HCT116 (cell line): ENCODE measurements around the gene SORT1. TPM values are rescaled to one million over a fixed set of nuclear protein-coding genes. Genes with fewer than 3 reads are reported as not detected.

Experiments used
- ATAC-seq: fragments of 200-7000 bp; cut with Tn5 transposase; 2 replicates; pipeline ENCODE4 v1.9.1; 2020; ENCODE audit warnings: mild to moderate bottlenecking, moderate library complexity
- BruUV-seq: library from RNA; stranded (reverse); fragments of 400-500 nt; replicated peaks from 2 replicates; lab custom pipeline; 2021; lab: Mats Ljungman, UMichigan
- CTCF ChIA-PET: fragments of 300-600 bp; sonication (Branson Sonifier 250); formaldehyde crosslinking; loops from one replicate; lab custom pipeline; 2021; ENCODE audit warnings: antibody characterized with exemption; lab: Charles Lee
- POLR2A ChIA-PET: fragments of 300-600, 350-600 bp; sonication (Branson Sonifier 250); formaldehyde crosslinking; loops from one replicate; lab custom pipeline; 2021; ENCODE audit warnings: antibody characterized with exemption; lab: Charles Lee
- RAD21 ChIA-PET, 2 experiments: fragments of 300-600 bp; sonication (Branson Sonifier 250); formaldehyde crosslinking; loops; one replicate each; lab custom pipeline; 2023; ENCODE audit warnings: low total read pairs in 2 of 2; ENCODE audit not compliant: uncharacterized antibody in 2 of 2, unreplicated experiment in 2 of 2, low non-redundant PET in 1 of 2; lab: Charles Lee
- DNase-seq: peaks from one replicate; pipeline ENCODE4 v3.0.0-alpha.2; 2010; ENCODE audit warnings: low read depth, low spot score
- H2AFZ ChIP-seq: fragments of 200-600 bp; shearing (Covaris generic), sonication (generic); 2 replicates; pipeline ENCODE4 v1.6.1; 2017; ENCODE audit warnings: low read depth, mixed run types, mixed read lengths, antibody characterized with exemption, low read length; ENCODE audit not compliant: poor library complexity, severe bottlenecking
- H3K27ac ChIP-seq: 2 replicates; pipeline ENCODE4 v1.5.1; 2012; ENCODE audit warnings: low read depth, low read length
- H3K27me3 ChIP-seq: fragments of 200-600 bp; sonication (generic); 2 replicates; pipeline ENCODE4 v1.6.1; 2016; ENCODE audit warnings: mixed run types, low read length, mixed read lengths; ENCODE audit not compliant: insufficient read depth
- H3K36me3 ChIP-seq, 2 experiments: fragments of 200-500 bp in 1 of 2; fragments of 200-600 bp in 1 of 2; sonication (Bioruptor generic) in 1 of 2; sonication (generic) in 1 of 2; 2 replicates each; pipeline versions ENCODE4 v1.5.1 to v1.6.1; 2014 to 2016; ENCODE audit warnings: low read length in 2 of 2, inconsistent platforms in 1 of 2, mixed read lengths in 1 of 2, mixed run types in 1 of 2; ENCODE audit not compliant: insufficient read depth in 2 of 2, control insufficient read depth in 1 of 2
- H3K4me1 ChIP-seq, 2 experiments: fragments of 200-600 bp in 1 of 2; sonication (generic) in 1 of 2; 2 replicates each; pipeline versions ENCODE4 v1.5.1 to v1.6.1; 2012 to 2017; ENCODE audit warnings: low read length in 2 of 2, inconsistent platforms in 1 of 2, mild to moderate bottlenecking in 1 of 2, mixed read lengths in 1 of 2, mixed run types in 1 of 2, moderate library complexity in 1 of 2; ENCODE audit not compliant: insufficient read depth in 2 of 2, control insufficient read depth in 1 of 2
- H3K4me2 ChIP-seq: fragments of 200-600 bp; sonication (generic); 2 replicates; pipeline ENCODE4 v1.6.1; 2017; ENCODE audit warnings: mixed run types, low read length, mixed read lengths
- H3K4me3 ChIP-seq, 2 experiments: fragments of 200-600 bp in 1 of 2; sonication (generic) in 1 of 2; replicated peaks in 1 of 2; 2 replicates each; pipeline ENCODE4 v1.5.1; 2011 to 2016; ENCODE audit warnings: low read length in 2 of 2, control low read depth in 1 of 2, low read depth in 1 of 2, mild to moderate bottlenecking in 1 of 2, mixed read lengths in 1 of 2, mixed run types in 1 of 2
- H3K79me2 ChIP-seq: fragments of 200-600 bp; sonication (generic); 2 replicates; pipeline ENCODE4 v1.6.1; 2017; ENCODE audit warnings: mild to moderate bottlenecking, mixed run types, low read length, moderate library complexity, mixed read lengths; ENCODE audit not compliant: insufficient read depth
- H3K9ac ChIP-seq: fragments of 200-600 bp; sonication (generic); 2 replicates; pipeline ENCODE4 v1.6.1; 2016; ENCODE audit warnings: low read length, mixed read lengths
- H3K9me2 ChIP-seq: fragments of 200-600 bp; sonication (generic), shearing (Covaris generic); 2 replicates; pipeline ENCODE4 v1.6.1; 2017; ENCODE audit warnings: mixed run types, mild to moderate bottlenecking, moderate library complexity; ENCODE audit not compliant: insufficient read depth
- H3K9me3 ChIP-seq, 2 experiments: fragments of 200-500 bp in 1 of 2; fragments of 200-600 bp in 1 of 2; sonication (Bioruptor generic) in 1 of 2; sonication (generic) in 1 of 2; 2 replicates each; pipeline ENCODE4 v1.6.1; 2014 to 2017; ENCODE audit warnings: low read length in 2 of 2, mixed read lengths in 2 of 2, inconsistent platforms in 1 of 2, low read depth in 1 of 2, mild to moderate bottlenecking in 1 of 2, mixed run types in 1 of 2, moderate library complexity in 1 of 2; ENCODE audit not compliant: control insufficient read depth in 1 of 2, insufficient read depth in 1 of 2
- H4K20me1 ChIP-seq: fragments of 200-600 bp; sonication (generic), shearing (Covaris generic); 2 replicates; pipeline ENCODE4 v1.6.1; 2017; ENCODE audit warnings: mixed run types, mild to moderate bottlenecking, moderate library complexity; ENCODE audit not compliant: insufficient read depth
- CTCF ChIP-seq, 3 experiments: fragments of 200-600 bp in 1 of 3; sonication (generic) in 1 of 3; IDR thresholded peaks in 2 of 3; conservative IDR thresholded peaks in 1 of 3; 2 replicates each; pipeline ENCODE4 v1.5.1; 2012 to 2017; ENCODE audit warnings: low read depth in 2 of 3, low read length in 2 of 3, antibody characterized with exemption in 1 of 3, borderline replicate concordance in 1 of 3, control low read depth in 1 of 3, mild to moderate bottlenecking in 1 of 3, mixed read lengths in 1 of 3, mixed run types in 1 of 3, moderate library complexity in 1 of 3; ENCODE audit not compliant: insufficient read depth in 1 of 3
- EGR1 ChIP-seq: IDR thresholded peaks from 2 replicates; pipeline ENCODE4 v1.6.1; 2012; ENCODE audit warnings: low read depth
- ELF1 ChIP-seq: IDR thresholded peaks from 2 replicates; pipeline ENCODE4 v1.6.1; 2012; ENCODE audit warnings: low read depth, borderline replicate concordance
- EZH2phosphoT487 ChIP-seq: fragments of 200-600 bp; IDR thresholded peaks from 2 replicates; pipeline ENCODE4 v1.6.1; 2018; ENCODE audit warnings: antibody characterized with exemption, borderline replicate concordance
- FOSL1 ChIP-seq: IDR thresholded peaks from 2 replicates; pipeline ENCODE4 v1.6.1; 2012; ENCODE audit warnings: low read depth
- POLR2A ChIP-seq: IDR thresholded peaks from 2 replicates; pipeline ENCODE4 v1.7.0; 2011; ENCODE audit warnings: borderline replicate concordance; ENCODE audit not compliant: insufficient read depth, insufficient read length; ENCODE audit errors: extremely low read depth
- POLR2AphosphoS5 ChIP-seq: IDR thresholded peaks from 2 replicates; pipeline ENCODE4 v1.6.1; 2011; ENCODE audit warnings: mild to moderate bottlenecking, low read depth, low read length, moderate library complexity
- RAD21 ChIP-seq: IDR thresholded peaks from 2 replicates; pipeline ENCODE4 v1.6.1; 2012; ENCODE audit warnings: low read depth, mild to moderate bottlenecking
- SIN3A ChIP-seq: IDR thresholded peaks from 2 replicates; pipeline ENCODE4 v1.6.1; 2012; ENCODE audit warnings: low read depth
- SP1 ChIP-seq: IDR thresholded peaks from 2 replicates; pipeline ENCODE4 v1.6.1; 2012; ENCODE audit warnings: low read depth
- SRF ChIP-seq: IDR thresholded peaks from 2 replicates; pipeline ENCODE4 v1.6.1; 2012; ENCODE audit warnings: low read depth
- TCF7L2 ChIP-seq: IDR thresholded peaks from 2 replicates; pipeline ENCODE4 v1.7.0; 2011; ENCODE audit warnings: borderline replicate concordance, inconsistent platforms; ENCODE audit not compliant: insufficient read depth, insufficient read length; ENCODE audit errors: extremely low read depth
- YY1 ChIP-seq: IDR thresholded peaks from 2 replicates; pipeline ENCODE4 v1.6.1; 2011; ENCODE audit warnings: low read length, low read depth, moderate library complexity, mild to moderate bottlenecking; ENCODE audit not compliant: insufficient replicate concordance; ENCODE audit errors: extremely low read depth
- ZBTB33 ChIP-seq: IDR thresholded peaks from 2 replicates; pipeline ENCODE4 v1.6.1; 2011; ENCODE audit warnings: mild to moderate bottlenecking, low read length, moderate library complexity; ENCODE audit not compliant: insufficient replicate concordance; ENCODE audit errors: extremely low read depth
- intact Hi-C: fragments of 100-400 bp; cut with micrococcal nuclease; formaldehyde crosslinking; loops from 2 replicates; pipeline ENCODE4 v1.10.0; 2022
- total RNA-seq: library from RNA; stranded (reverse); gene quantifications from one replicate; pipeline ENCODE4 v1.2.1, GENCODE V29; 2021; ENCODE audit not compliant: unreplicated experiment
- TF ChIP-seq, protein P1 (sequence below): IDR thresholded peaks from 2 replicates; pipeline ENCODE4 v1.6.1; 2012; ENCODE audit warnings: low read depth
- TF ChIP-seq, protein P2 (sequence below): IDR thresholded peaks from 2 replicates; pipeline ENCODE4 v1.6.1; 2012

SORT1 gene
- total RNA-seq, 1 experiment from 2014 or later: 20.2 TPM

DNA sequence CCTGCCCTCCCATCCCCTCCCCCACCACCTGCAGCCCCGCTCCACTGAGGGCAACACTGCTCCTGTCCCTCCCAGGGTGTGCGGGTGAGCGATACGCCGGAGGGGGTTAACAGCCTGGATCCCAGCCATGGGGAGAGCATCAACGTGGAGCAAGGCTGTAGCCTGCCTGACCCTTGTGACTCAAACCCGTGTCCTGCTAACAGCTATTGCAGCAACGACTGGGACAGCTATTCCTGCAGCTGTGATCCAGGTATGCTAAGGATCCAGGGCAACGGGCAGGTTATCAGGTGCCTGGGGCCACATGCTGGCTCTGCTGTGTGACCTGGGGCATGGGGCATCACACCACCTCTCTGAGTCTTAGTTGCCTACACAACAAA, 133.4 kb downstream of the SORT1 start:
- H3K27ac ChIP-seq: no peak overlapping the region; the same call in 1 of the 2 replicates
- ChIA-PET CTCF (interaction anchor here (0.6 to 1.0 kb wide), 7 partner anchors 22 to 948 kb away, joined by 3 to 7 read pairs (median 3); a partner anchor contains a TSS), POLR2A (interaction anchor here (0.6 kb wide), 1 partner anchor 301 kb away, joined by 3 read pairs; the partner anchor contains the start of gene CLCC1), RAD21 (no interaction called here)
- H2AFZ ChIP-seq: no peak overlapping the region
- ATAC-seq (no peak), DNase-seq (no peak)
- H3K4me2 ChIP-seq: no peak overlapping the region
- peaks cover 0 to 9% of the 10 kb centered on the region in 2 experiments; a peak in 2 of 4 replicates for H3K4me1 ChIP-seq
- peaks cover 0 to 4% of the 10 kb centered on the region in 2 experiments; a peak in 1 of 4 replicates for H3K36me3 ChIP-seq
- H3K9me2 ChIP-seq: no peaks in the 10 kb centered on the region
- H4K20me1 ChIP-seq: no peaks in the 10 kb centered on the region
- no peak for TF ChIP-seq FOSL1
- no peak for TF ChIP-seq TCF7L2
- TF ChIP-seq, protein P1, sequence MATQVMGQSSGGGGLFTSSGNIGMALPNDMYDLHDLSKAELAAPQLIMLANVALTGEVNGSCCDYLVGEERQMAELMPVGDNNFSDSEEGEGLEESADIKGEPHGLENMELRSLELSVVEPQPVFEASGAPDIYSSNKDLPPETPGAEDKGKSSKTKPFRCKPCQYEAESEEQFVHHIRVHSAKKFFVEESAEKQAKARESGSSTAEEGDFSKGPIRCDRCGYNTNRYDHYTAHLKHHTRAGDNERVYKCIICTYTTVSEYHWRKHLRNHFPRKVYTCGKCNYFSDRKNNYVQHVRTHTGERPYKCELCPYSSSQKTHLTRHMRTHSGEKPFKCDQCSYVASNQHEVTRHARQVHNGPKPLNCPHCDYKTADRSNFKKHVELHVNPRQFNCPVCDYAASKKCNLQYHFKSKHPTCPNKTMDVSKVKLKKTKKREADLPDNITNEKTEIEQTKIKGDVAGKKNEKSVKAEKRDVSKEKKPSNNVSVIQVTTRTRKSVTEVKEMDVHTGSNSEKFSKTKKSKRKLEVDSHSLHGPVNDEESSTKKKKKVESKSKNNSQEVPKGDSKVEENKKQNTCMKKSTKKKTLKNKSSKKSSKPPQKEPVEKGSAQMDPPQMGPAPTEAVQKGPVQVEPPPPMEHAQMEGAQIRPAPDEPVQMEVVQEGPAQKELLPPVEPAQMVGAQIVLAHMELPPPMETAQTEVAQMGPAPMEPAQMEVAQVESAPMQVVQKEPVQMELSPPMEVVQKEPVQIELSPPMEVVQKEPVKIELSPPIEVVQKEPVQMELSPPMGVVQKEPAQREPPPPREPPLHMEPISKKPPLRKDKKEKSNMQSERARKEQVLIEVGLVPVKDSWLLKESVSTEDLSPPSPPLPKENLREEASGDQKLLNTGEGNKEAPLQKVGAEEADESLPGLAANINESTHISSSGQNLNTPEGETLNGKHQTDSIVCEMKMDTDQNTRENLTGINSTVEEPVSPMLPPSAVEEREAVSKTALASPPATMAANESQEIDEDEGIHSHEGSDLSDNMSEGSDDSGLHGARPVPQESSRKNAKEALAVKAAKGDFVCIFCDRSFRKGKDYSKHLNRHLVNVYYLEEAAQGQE: no peak
- no peak for TF ChIP-seq CTCF (IDR thresholded peaks at IDR 0.05 in 2 of 3, conservative IDR thresholded peaks at IDR 0.05 in 1 of 3; ENCODE audit: borderline replicate concordance in 1 of 3, insufficient read depth in 1 of 3, low read depth in 2 of 3, low read length in 2 of 3)
- no peak for TF ChIP-seq EGR1
- no peak for TF ChIP-seq SP1
- TF ChIP-seq, protein P2, sequence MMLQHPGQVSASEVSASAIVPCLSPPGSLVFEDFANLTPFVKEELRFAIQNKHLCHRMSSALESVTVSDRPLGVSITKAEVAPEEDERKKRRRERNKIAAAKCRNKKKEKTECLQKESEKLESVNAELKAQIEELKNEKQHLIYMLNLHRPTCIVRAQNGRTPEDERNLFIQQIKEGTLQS: no peak
- TF ChIP-seq RAD21: no peak
- TF ChIP-seq ELF1: no peak
- TF ChIP-seq POLR2AphosphoS5: no peak
- TF ChIP-seq YY1: no peak
- TF ChIP-seq EZH2phosphoT487: no peak
- TF ChIP-seq SRF: no peak
- no peak for TF ChIP-seq POLR2A
- TF ChIP-seq ZBTB33: no peak
- no peak for TF ChIP-seq SIN3A
- BruUV-seq: no TSS peak
- H3K9ac ChIP-seq: no peak overlapping the region
- intact Hi-C loops: no loop called here
- H3K79me2 ChIP-seq: no peaks in the 10 kb centered on the region
- H3K4me3 ChIP-seq: no peak overlapping the region
- H3K27me3 ChIP-seq: no peaks in the 10 kb centered on the region
- no peaks in the 10 kb centered on the region for H3K9me3 ChIP-seq
